ENCODE measurements around the gene DENND2C.

The DENND2C gene

GRCh38 chr1:114685851-114686250 is 16.0 kb upstream of the DENND2C start:
- DNase-seq (ENCODE audit: low spot score), result no peak

- DNase-seq (ENCODE audit: low spot score), result no peak
These were observed 7.8 kb upstream of the DENND2C start for GRCh38 chr1:114677691-114678090.

GRCh38 chr1:114676115-114676514 is 6.3 kb upstream of the DENND2C start:
- DNase-seq (ENCODE audit: low spot score), result no peak

- DNase-seq (ENCODE audit: low spot score), result no peak
These were observed 2.1 kb upstream of the DENND2C start for GRCh38 chr1:114671939-114672275.

- DNase-seq (ENCODE audit: low spot score), result no peak
These were observed 1.4 kb upstream of the DENND2C start for GRCh38 chr1:114671011-114671938.

GRCh38 chr1:114670083-114671010 is 498 bp upstream of the DENND2C start:
- peak; percentile 95 for DNase-seq (ENCODE audit: low spot score)

- no peak for DNase-seq (ENCODE audit: low spot score)
These were observed 876 bp downstream of the DENND2C start for GRCh38 chr1:114668784-114669561.

- DNase-seq (ENCODE audit: low spot score), result no peak
These were observed 1.5 kb downstream of the DENND2C start for GRCh38 chr1:114668373-114668772.

- DNase-seq (ENCODE audit: low spot score), result no peak
These were observed 2.9 kb downstream of the DENND2C start for GRCh38 chr1:114666954-114667353.

- DNase-seq (ENCODE audit: low spot score), result no peak
These were observed 9.6 kb downstream of the DENND2C start for GRCh38 chr1:114660238-114660637.

- DNase-seq (ENCODE audit: low spot score), result no peak
These were observed 18.0 kb downstream of the DENND2C start for GRCh38 chr1:114651893-114652292.

- no peak for DNase-seq (ENCODE audit: low spot score)
These were observed 21.3 kb downstream of the DENND2C start for GRCh38 chr1:114648503-114648902.

- no peak for DNase-seq (ENCODE audit: low spot score)
These were observed 28.5 kb downstream of the DENND2C start for GRCh38 chr1:114641377-114641776.

- no peak for DNase-seq (ENCODE audit: low spot score)
These were observed 30.9 kb downstream of the DENND2C start for GRCh38 chr1:114638910-114639309.

GRCh38 chr1:114632427-114632826 is 37.4 kb downstream of the DENND2C start:
- no peak for DNase-seq (ENCODE audit: low spot score)

- DNase-seq (ENCODE audit: low spot score), result no peak
These were observed 42.7 kb downstream of the DENND2C start for GRCh38 chr1:114627107-114627506.

GRCh38 chr1:114623364-114623763 is 46.5 kb downstream of the DENND2C start:
- no peak for DNase-seq (ENCODE audit: low spot score)

- peak; percentile 10 for DNase-seq (ENCODE audit: low spot score)
These were observed 49.4 kb downstream of the DENND2C start for GRCh38 chr1:114620419-114620818.

- no peak for DNase-seq (ENCODE audit: low spot score)
These were observed 51.2 kb downstream of the DENND2C start for GRCh38 chr1:114618606-114619005.

- no peak for DNase-seq (ENCODE audit: low spot score)
These were observed 59.2 kb downstream of the DENND2C start for GRCh38 chr1:114610546-114611245.

GRCh38 chr1:114609826-114610225 is 60.0 kb downstream of the DENND2C start:
- no peak for DNase-seq (ENCODE audit: low spot score)

Data from Ammon's horn (tissue), 1 donor.